ENCODE results near the gene PALM2AKAP2.

PALM2AKAP2 gene

GRCh38 chr9:109779711-109780452 is at the start of gene PALM2AKAP2:
PALM2AKAP2 (plus strand) TSS chr9:109780198; CDS start chr9:109780489, 291 bp downstream.
- no peak for DNase-seq (ENCODE audit: low read depth in 3 of 3)

GRCh38 chr9:109730228-109730627 is 49.8 kb upstream of the PALM2AKAP2 start:
- DNase-seq (ENCODE audit: low read depth in 3 of 3), result no peak

- DNase-seq (ENCODE audit: low read depth in 3 of 3), result no peak
Observed at GRCh38 chr9:109733690-109734089, 46.3 kb upstream of the PALM2AKAP2 start.

- no peak for DNase-seq (ENCODE audit: low read depth in 3 of 3)
Observed at GRCh38 chr9:109734814-109735213, 45.2 kb upstream of the PALM2AKAP2 start.

- DNase-seq (ENCODE audit: low read depth in 3 of 3), result no peak
Observed at GRCh38 chr9:109735801-109736200, 44.2 kb upstream of the PALM2AKAP2 start.

GRCh38 chr9:109737295-109737694 is 42.7 kb upstream of the PALM2AKAP2 start:
- no peak for DNase-seq (ENCODE audit: low read depth in 3 of 3)

GRCh38 chr9:109739760-109740159 is 40.2 kb upstream of the PALM2AKAP2 start:
- no peak for DNase-seq (ENCODE audit: low read depth in 3 of 3)

GRCh38 chr9:109742776-109743348 is 37.1 kb upstream of the PALM2AKAP2 start:
- DNase-seq (ENCODE audit: low read depth in 3 of 3), result no peak

GRCh38 chr9:109743696-109744095 is 36.3 kb upstream of the PALM2AKAP2 start:
- DNase-seq (ENCODE audit: low read depth in 3 of 3), result no peak

GRCh38 chr9:109745335-109746283 is 34.4 kb upstream of the PALM2AKAP2 start:
- no peak for DNase-seq (ENCODE audit: low read depth in 3 of 3)

GRCh38 chr9:109751253-109751652 is 28.7 kb upstream of the PALM2AKAP2 start:
- DNase-seq (ENCODE audit: low read depth in 3 of 3), result no peak

GRCh38 chr9:109753308-109753707 is 26.7 kb upstream of the PALM2AKAP2 start:
- DNase-seq (ENCODE audit: low read depth in 3 of 3), result no peak

- no peak for DNase-seq (ENCODE audit: low read depth in 3 of 3)
Observed at GRCh38 chr9:109755040-109755439, 25.0 kb upstream of the PALM2AKAP2 start.

- DNase-seq (ENCODE audit: low read depth in 3 of 3), result no peak
Observed at GRCh38 chr9:109759589-109759988, 20.4 kb upstream of the PALM2AKAP2 start.

GRCh38 chr9:109765278-109765677 is 14.7 kb upstream of the PALM2AKAP2 start:
- no peak for DNase-seq (ENCODE audit: low read depth in 3 of 3)

- no peak for DNase-seq (ENCODE audit: low read depth in 3 of 3)
Observed at GRCh38 chr9:109765830-109766229, 14.2 kb upstream of the PALM2AKAP2 start.

- no peak for DNase-seq (ENCODE audit: low read depth in 3 of 3)
Observed at GRCh38 chr9:109766351-109766750, 13.6 kb upstream of the PALM2AKAP2 start.

GRCh38 chr9:109767404-109767803 is 12.6 kb upstream of the PALM2AKAP2 start:
- no peak for DNase-seq (ENCODE audit: low read depth in 3 of 3)

GRCh38 chr9:109767814-109768213 is 12.2 kb upstream of the PALM2AKAP2 start:
- no peak for DNase-seq (ENCODE audit: low read depth in 3 of 3)

GRCh38 chr9:109769250-109769649 is 10.7 kb upstream of the PALM2AKAP2 start:
- no peak for DNase-seq (ENCODE audit: low read depth in 3 of 3)

- no peak for DNase-seq (ENCODE audit: low read depth in 3 of 3)
Observed at GRCh38 chr9:109770101-109770500, 9.9 kb upstream of the PALM2AKAP2 start.

- no peak for DNase-seq (ENCODE audit: low read depth in 3 of 3)
Observed at GRCh38 chr9:109771087-109771486, 8.9 kb upstream of the PALM2AKAP2 start.

Data from stimulated activated CD4-positive, alpha-beta T cell treated with anti-CD3 and anti-CD28 coated beads, TNF-alpha, amount 100 ng/mL, for 48 hours (primary cell).